Lung (tissue), 12 donors: Measurements from ENCODE around the gene TIMM23. TPM values are rescaled to one million over a fixed set of nuclear protein-coding genes. Genes with fewer than 3 reads are reported as not detected.
"Not testable (repeated sequence)": the region's sequence is repeated elsewhere in the genome, so short reads cannot be mapped to it uniquely, and the experiment has no call there.

Source experiments
- ATAC-seq: fragments of 200-7000 bp; cut with Tn5 transposase; one replicate; pipeline ENCODE4 v1.9.1; 2020; ENCODE audit warnings: moderate number of reproducible peaks; ENCODE audit not compliant: insufficient read depth, low FRiP score
- DNase-seq, 3 donors: peaks; one replicate each; pipeline ENCODE4 v3.0.0-alpha.2; 2013 to 2017
- H3K27ac ChIP-seq, 2 donors: one replicate each; pipeline ENCODE4 v1.5.1; 2013; ENCODE audit warnings: mild to moderate bottlenecking in 2 of 2, moderate library complexity in 2 of 2, control low read depth in 1 of 2, inconsistent platforms in 1 of 2, low read depth in 1 of 2, low read length in 1 of 2
- H3K27me3 ChIP-seq, 3 donors: one replicate each; pipeline ENCODE4 v1.5.1; 2013; ENCODE audit warnings: low read length in 2 of 3; ENCODE audit not compliant: control insufficient read depth in 3 of 3, insufficient read depth in 3 of 3
- H3K36me3 ChIP-seq, 4 donors: one replicate each; pipeline ENCODE4 v1.5.1; 2013; ENCODE audit warnings: low read length in 4 of 4, mild to moderate bottlenecking in 1 of 4, moderate library complexity in 1 of 4; ENCODE audit not compliant: control insufficient read depth in 4 of 4, insufficient read depth in 4 of 4
- H3K4me1 ChIP-seq, 5 donors: one replicate each; pipeline ENCODE4 v1.5.1; 2013; ENCODE audit warnings: low read length in 5 of 5, mild to moderate bottlenecking in 2 of 5, moderate library complexity in 1 of 5; ENCODE audit not compliant: control insufficient read depth in 5 of 5, insufficient read depth in 5 of 5
- H3K4me3 ChIP-seq: one replicate; pipeline ENCODE4 v1.5.1; 2013; ENCODE audit warnings: mild to moderate bottlenecking, control low read depth, moderate library complexity
- H3K9ac ChIP-seq, 2 donors: one replicate each; pipeline ENCODE4 v1.5.1; 2013; ENCODE audit warnings: low read length in 2 of 2, control low read depth in 1 of 2; ENCODE audit not compliant: insufficient read depth in 1 of 2
- H3K9me3 ChIP-seq, 4 donors: one replicate each; pipeline ENCODE4 v1.5.1; 2013; ENCODE audit warnings: low read length in 3 of 4, mild to moderate bottlenecking in 1 of 4, moderate library complexity in 1 of 4; ENCODE audit not compliant: control insufficient read depth in 4 of 4, insufficient read depth in 3 of 4
- CTCF ChIP-seq: IDR thresholded peaks from 2 replicates; pipeline ENCODE4 v1.5.1; 2012; ENCODE audit warnings: mild to moderate bottlenecking; ENCODE audit errors: control extremely low read depth, extremely low read depth
- whole genome bisulfite sequencing, 2 donors: extraction: QIAGEN DNeasy Blood & Tissue Kit; methylation state at CpG; one replicate each; pipeline ENCODE4 v1.1.7; 2013; 5-methylcytosine and 5-hydroxymethylcytosine counted together
- polyA plus RNA-seq, 2 donors: library from polyadenylated mRNA; stranded (reverse); fragments of 200-250 nt; gene quantifications; one replicate each; pipeline ENCODE4 v1.2.1, GENCODE V29; 2013
- total RNA-seq, 2 donors: library from RNA; depleted of rRNA in 1 of 2; stranded (reverse); fragments of >200 nt in 1 of 2; gene quantifications; one replicate each; pipeline ENCODE4 v1.2.1, GENCODE V29; 2014 to 2021
- donor health status: control.
- donor health status: control.
- donor health status: Bipolar disorder and iron deficiency.
- donor health status: healthy.
- donor health status: DM: yes; HTN: yes; CAD: no.

TIMM23 gene
- total and polyA plus RNA-seq, 4 donors = 37.0 to 63.1 (median 46.5) TPM

- Histone ChIP-seq H3K27ac (peak overlapping the region; percentile 64 to 72), H3K9ac (peak overlapping the region; percentile 72 to 78), H3K4me3 (peak overlapping the region; percentile 80)
- H3K9me3 ChIP-seq, H3K36me3 ChIP-seq, ATAC-seq, H3K4me1 ChIP-seq, H3K27me3 ChIP-seq: not testable (repeated sequence)
- whole genome bisulfite sequencing, 2 donors = 0% methylated on average over 9 to 10 of the region's 10 CpGs
- peak in 2 of 3 donors; percentile 6 to 8 for DNase-seq
Observed at GRCh38 chr10:45972813-45973169, 502 bp downstream of the TIMM23 start.

- not testable (repeated sequence) for H3K9ac ChIP-seq, H3K36me3 ChIP-seq, H3K4me1 ChIP-seq, H3K9me3 ChIP-seq, ATAC-seq, H3K27ac ChIP-seq, H3K4me3 ChIP-seq, H3K27me3 ChIP-seq, DNase-seq
- 34 to 57% methylated on average over 3 of the region's 3 CpGs for WGBS, 2 donors
Observed at GRCh38 chr10:45974041-45974440, 1.8 kb downstream of the TIMM23 start.

- DNase-seq, H3K36me3 ChIP-seq, H3K9ac ChIP-seq, H3K9me3 ChIP-seq, H3K4me3 ChIP-seq, H3K27me3 ChIP-seq, ATAC-seq, H3K4me1 ChIP-seq, H3K27ac ChIP-seq: not testable (repeated sequence)
- 94 to 100% methylated on average over 1 of the region's 2 CpGs for WGBS, 2 donors
Observed at GRCh38 chr10:45978554-45978953, 6.3 kb downstream of the TIMM23 start.

GRCh38 chr10:45981367-45981766 lies 9.1 kb downstream of the TIMM23 start:
- not testable (repeated sequence) for DNase-seq, H3K27me3 ChIP-seq, H3K9ac ChIP-seq, H3K4me3 ChIP-seq, H3K9me3 ChIP-seq, H3K4me1 ChIP-seq, ATAC-seq, H3K27ac ChIP-seq, H3K36me3 ChIP-seq
- 47 to 65% methylated on average over 1 of the region's 1 CpG for WGBS, 2 donors

GRCh38 chr10:45983538-45984186 lies 11.4 kb downstream of the TIMM23 start:
- 59 to 73% methylated on average over 5 to 6 of the region's 6 CpGs for WGBS, 2 donors
- TF ChIP-seq CTCF = peak; percentile 1
- H3K36me3 ChIP-seq, H3K9me3 ChIP-seq, H3K27me3 ChIP-seq, H3K27ac ChIP-seq, H3K4me3 ChIP-seq, H3K9ac ChIP-seq, H3K4me1 ChIP-seq: not testable (repeated sequence)
- peak; percentile 66 for ATAC-seq
- peak in 2 of 3 donors; percentile 49 to 50 for DNase-seq

- ATAC-seq, H3K4me3 ChIP-seq, H3K36me3 ChIP-seq, H3K27ac ChIP-seq, H3K9ac ChIP-seq, H3K9me3 ChIP-seq, H3K27me3 ChIP-seq, DNase-seq, H3K4me1 ChIP-seq: not testable (repeated sequence)
- WGBS, 2 donors = 94 to 95% methylated on average over 2 of the region's 2 CpGs
Observed at GRCh38 chr10:45984473-45984872, 12.2 kb downstream of the TIMM23 start.

GRCh38 chr10:45985590-45985989 lies 13.3 kb downstream of the TIMM23 start:
- not testable (repeated sequence) for H3K9me3 ChIP-seq, H3K27me3 ChIP-seq, DNase-seq, H3K4me3 ChIP-seq, ATAC-seq, H3K4me1 ChIP-seq, H3K9ac ChIP-seq, H3K36me3 ChIP-seq, H3K27ac ChIP-seq
- WGBS, 2 donors = 84 to 87% methylated on average over 3 of the region's 3 CpGs
